DMS53 treated with DMSO at 0.1 percent for 48 hours (cell line): ENCODE measurements around the gene TNS1.

ENCODE experiments used
- DNase-seq: peaks from one replicate; lab custom pipeline; 2025; ENCODE audit not compliant: unreplicated experiment; lab: John Stamatoyannopoulos, UW

The TNS1 gene

DNA sequence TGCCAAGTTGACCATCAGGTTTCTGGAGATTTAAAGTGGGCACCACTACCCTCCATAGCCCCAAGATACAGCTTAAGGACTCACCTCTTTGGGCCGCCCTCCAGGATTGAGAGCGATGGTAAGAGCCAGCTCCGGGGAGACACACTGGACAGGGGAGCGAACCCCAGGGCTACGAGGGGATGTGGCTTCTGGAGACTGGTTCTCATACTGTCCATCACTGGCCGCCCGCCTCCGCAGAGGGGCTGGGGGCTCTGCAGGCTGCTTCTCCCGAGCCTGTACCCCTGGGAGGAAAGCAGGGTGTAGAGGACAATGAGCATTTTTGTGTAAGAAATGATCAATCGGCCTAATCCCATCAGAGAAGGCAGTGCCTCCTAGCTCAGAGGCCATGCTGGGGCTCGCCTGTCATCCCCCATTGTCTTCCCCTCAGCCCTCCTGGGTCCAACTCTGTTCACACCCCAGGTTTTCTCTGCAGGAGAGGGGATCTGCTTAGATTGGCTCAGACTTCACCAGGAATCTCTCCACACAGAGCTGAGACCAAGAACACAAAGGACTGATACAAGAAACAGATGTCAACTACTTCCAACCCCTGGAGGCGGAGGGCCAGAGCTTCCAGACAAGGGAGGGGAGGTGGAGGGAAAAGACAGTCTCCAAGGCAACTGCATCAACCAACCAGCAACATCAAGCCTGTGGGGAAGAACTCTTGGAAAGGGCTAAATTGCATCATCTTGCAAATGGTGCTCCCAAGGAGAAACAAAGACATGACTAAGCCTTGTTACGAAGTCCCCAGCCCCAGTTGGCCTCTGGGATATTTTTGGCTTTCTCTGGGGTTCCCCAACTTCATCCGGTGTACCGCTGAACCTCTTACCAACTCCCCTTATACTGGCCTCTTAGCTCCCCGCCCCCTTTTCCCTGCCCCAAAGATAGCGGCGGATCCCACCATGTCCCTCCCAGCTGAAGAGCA is 166.6 kb downstream of the TNS1 start:
- no peak for DNase-seq

DNA sequence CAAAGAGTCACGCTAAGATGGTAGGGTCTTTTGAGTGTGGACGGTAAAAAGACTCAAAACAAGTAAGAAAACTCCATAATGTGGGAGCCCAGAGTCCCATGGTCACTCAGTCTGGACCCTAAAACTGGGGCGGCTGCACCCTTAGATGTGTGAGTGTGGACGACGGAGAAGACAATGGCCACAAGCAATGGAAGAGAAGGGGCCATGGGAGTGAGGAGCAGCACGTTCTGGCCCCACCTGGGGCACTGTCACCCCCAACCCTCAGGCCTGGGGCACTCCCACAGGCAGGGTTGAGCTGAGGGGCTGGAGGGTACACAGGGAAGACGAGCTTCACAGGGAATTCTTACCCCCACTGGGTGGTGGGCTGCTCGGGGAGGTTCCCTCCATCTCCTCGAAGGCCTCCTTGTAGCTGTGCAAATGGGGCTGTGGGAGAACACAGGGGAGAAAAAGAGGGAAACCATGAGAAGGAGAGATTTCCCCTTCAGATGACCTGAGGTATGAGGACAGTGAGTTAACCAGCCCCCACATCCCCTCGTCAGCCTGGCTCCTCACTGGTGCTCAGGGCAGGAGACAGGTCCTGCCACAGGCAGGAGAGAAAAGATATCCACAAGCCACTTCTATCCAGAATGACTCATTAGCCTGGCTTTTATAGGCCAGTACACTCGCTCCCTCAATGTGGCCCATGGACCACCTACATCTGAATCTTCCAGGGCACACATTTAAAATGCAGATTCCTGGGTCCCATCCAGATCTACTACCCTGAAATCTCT is 167.9 kb downstream of the TNS1 start:
- DNase-seq = no peak

DNA sequence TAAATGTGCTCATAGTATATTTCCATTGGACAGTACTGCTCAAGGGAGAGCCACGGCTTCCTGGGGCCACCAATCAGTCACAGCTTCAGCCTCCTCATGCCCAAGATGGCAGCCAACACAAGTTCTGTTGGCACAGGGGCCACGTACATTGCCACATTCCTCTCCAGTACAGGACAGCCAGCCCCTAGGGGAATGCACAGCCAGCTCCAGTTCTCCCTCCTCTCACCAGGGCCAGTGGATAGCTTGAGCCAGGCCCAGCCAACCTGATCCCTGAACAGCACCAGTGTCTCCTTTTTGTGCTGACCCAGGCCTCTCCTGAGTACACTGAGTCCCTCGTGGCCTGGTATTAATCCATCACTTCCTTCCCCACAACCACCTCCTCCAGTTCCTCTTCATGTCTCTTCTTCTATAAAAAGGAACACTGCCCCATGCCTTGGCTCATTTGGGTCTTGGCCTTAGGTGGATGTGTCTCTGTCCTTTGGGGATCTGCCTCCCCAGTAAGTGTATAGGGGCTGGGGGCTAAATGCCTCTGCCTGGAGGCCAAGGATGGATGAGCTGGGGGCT is 168.7 kb downstream of the TNS1 start:
- no peak for DNase-seq

DNA sequence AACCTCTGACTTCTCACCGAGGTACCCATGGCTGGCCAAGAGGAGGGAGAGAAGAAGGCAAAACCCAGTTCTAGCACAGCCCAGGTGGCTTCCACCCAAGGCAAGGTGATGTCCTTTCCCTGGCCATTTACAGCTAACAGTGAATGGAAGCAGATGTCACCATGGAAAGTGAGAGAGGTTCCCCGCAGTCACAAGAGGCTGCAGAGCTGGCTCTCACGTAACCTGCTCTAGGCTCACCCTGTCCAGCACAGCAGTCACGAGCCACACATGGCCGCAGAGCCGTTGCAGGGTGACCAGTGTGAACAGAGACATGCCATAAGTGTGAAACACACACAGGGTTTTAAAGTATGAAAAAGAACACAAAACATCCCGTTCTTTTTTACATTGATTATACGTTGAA is 169.4 kb downstream of the TNS1 start:
- DNase-seq = no peak

DNA sequence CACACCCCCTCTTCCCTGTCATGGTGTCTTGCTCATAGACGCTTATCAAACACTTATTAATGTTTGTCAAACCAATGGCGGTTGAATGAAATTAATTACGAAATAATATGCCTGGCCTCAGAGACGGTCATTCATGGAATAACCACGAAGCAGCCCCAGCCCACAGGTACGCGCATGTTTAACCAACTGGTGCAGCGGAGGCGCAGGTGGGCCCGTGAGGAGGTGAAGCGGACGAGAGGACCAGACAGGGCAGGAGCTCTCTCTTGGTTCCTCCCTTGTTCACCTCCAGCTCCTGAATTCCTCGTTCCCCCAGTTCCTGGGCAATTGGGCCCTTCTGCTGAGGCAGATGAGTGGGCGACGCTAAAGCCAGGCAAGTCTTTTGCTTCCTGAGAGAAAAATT is 169.8 kb downstream of the TNS1 start:
- no peak for DNase-seq

DNA sequence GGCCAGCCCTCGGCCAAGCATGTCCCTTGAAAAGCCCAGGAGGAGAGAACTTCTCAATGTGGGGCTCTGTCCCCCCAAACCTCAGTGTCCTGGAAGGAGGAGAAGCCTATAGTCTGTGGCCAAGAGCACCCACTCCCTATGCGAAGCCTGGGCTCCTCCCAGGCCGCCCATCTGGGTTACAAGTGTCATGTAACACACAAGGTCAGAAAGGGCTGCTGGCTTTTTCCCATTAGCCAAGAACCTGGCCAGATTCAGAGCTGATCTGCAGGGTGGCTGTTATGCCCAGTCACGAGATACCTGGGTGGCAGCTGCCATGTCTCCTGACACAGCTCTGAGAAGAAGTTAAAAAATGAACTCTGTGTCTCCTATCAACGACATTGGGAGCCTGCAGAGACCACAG is 170.7 kb downstream of the TNS1 start:
- no peak for DNase-seq

DNA sequence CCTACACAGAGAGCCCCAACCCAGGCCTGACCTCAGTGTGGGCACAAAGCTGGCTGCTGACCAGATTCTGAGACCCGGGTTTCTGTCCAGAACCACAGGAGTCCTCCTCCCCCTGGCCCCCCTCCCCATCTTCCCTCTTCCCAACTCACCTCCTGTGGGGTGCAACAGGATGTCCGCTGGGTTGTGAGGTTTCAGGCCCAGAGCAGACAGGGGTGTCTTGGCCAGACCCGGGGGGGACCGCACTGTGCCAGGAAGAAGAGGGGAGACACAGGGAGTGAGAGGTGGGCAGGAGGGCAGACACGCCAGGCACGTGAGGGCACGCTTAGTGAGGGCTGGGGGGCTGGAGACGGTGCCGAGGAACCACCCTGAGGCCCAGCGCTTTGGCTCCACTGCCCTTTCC is 171.5 kb downstream of the TNS1 start:
- DNase-seq = no peak

DNA sequence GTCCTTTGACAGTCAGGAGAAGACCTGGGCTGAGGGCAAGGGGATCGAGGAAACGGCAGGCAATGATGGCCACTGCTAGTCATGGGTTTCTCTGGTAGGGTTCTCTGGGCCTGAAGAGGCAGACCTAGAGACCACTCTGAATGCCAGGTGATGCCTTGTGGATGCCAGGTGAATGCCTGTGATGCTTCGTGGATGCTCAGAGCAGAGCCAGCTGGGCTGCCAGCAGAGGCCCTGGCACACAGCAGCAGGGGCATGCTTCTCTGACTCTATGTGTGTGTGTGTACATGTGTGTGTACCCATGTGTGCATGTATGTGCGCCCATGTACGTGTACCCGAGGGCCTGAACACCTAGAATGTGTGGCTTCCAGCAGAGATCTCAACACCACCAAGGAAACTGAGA is 172.0 kb downstream of the TNS1 start:
- DNase-seq = no peak

DNA sequence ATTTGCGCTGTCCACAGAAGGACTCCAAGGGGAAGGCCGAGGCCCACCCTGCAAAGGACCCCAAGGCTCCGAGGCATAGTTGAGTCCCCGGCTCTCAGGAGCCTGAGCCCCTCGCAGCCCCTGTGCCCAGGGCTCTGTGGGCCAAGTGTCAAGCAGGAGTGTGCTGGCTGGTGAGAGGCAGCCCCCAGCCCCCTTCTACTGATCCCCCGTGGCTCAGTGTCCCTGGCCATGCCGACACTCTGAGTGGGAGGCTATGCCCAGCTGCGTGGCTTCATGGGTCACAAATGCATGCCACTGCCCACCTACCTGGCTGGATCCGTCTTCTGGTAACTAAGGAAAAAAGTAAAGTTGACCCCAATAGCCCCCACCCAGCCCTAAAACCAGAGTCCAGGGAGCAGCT is 172.7 kb downstream of the TNS1 start:
- no peak for DNase-seq

DNA sequence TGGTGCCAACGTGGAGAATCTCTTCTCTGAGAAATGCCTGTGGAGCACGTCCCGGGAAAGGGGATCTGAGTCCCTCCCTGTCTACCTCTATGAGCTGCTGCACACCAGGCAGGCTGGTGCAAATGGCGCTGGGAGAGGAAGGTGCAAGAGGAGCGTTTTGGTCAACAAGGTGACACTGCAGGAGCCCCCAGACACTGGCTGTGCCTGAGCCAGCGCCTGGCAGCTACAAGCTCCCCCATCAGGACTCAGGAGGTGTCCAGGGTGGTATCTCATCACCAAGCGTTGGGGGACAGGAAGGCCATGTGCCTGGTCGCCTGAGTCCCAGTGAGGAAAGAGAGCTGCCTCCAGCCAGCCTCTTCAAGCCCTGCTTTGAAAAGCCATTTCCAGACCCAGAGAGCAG is 173.4 kb downstream of the TNS1 start:
- no peak for DNase-seq

DNA sequence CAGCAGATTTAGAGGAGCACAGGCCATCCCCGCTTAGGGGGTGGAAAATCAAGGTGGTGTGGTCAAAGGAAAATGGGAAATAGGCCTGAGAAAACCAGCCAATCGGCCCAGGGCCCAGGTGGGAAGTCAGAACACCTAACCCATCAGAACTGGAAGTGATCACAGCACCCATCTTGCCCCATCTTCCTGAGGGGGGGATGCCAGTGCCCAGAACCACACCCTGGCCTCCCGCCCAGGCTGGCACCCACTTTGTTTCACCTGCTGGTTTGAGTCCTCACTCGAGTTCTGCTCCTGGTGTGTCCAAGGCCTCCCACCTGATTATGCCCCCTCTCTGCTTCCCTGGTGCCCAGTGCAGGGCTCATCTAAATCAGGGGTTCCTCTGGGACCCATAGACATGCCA is 174.5 kb downstream of the TNS1 start:
- DNase-seq = no peak

DNA sequence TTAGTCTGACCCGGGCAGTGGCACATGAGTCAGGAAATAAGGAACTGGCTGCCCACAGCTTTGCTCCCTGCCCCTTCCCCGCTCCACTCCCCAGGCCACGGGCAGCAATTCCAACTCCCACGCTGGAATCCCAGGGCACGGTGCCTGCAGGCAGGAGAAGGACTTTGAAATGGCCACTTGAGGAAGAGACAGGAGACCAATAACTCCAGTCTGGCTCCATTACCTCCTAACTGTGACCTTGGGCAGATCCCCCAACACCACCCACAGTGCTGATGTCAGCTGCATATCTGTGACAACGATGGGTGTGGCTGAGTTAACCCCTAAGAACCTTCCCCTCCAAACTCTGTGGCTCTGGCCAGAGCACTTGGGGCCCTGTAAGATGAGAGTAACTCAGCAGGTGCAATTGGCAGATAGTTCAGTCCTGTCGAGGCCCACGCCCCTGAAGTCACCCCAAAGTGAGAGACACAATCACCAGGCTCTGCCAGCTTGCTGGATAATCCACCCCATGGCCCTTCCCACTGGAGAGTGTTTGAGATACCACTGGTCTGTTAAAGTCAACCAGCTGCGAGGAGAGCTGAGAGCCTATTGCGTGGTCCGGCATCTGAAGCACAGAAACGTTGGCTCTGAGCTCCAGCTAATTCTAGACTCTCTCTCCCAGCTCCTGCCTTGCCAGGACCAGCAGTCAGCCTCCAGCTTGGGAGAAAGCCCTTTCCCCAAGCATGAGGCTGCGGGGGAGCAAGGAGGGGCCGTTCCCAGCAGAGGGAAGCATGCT is 175.2 kb downstream of the TNS1 start:
- DNase-seq = no peak

DNA sequence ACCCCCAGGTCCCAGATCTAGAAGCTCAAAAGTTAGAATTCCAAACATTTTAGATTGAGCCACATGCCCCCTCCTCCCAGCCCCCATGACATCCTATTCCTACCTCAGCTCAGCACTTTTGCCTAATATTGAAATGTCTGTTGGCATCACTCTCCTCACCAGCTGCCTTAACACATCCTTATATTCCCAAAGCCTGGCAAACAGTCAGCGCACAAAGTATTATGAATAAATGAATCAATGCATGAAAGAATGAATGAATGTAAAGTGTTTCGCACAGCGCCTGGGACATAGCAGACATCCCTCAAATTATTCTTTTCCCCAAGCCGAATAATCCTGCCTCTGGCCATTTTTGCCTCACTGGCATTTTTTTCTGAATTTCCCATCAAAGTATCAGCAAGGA is 175.8 kb downstream of the TNS1 start:
- DNase-seq = no peak

DNA sequence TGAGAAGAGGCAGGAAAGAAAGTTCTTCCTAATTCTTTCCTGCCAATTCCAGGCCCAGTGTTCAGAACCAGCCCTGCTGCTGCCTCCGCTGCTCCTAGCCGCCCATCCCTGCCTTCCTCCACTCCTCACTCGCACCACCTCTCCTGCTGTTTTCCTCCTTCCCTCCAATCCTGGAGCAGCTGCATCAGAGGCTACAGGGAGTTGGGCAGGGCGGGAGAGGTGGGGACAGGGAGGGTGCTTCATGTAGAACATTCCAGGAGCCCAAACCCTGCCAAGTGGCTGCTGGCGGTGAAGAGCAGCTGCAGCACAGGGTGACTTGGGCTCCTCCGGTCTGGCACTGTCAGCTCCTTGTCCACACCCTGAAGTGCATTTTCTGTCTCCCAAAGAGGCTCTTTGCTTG is 176.3 kb downstream of the TNS1 start:
- no peak for DNase-seq

DNA sequence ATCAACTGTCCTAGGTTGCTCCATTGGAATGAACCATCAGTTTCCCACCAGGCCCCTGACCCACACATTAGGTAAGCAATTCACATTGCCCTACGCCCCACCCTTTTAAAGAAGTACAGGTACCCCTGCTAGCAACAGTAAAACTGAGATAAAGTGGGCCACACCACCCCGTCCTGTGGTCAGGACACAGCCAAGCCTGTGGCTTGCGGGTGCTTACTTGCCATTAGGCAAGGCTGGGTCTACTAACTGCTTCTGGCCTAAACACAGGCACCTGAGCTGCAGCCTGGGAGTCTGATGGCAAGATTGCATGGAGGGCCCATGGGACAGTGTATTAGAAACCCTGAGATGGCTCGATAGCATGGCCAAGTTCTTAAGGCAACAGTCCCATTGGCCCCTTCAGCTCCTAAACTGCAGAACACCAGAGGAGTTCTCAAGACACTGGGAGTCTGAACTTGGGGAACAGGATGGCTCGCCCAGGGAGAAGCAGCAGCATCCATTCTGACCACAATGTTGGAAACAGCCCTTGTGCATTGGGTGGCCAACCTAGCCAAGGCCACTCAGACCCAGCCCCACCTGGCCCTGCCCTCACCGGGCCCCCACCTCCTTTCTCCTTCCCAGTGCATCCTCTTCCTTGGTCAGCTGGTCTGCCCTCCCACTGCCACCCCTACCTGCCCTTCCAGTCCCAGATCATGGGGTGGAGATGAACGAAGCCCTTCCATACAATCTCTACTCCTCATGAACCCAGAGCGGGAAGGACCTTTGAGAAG is 177.1 kb downstream of the TNS1 start:
- DNase-seq = no peak

DNA sequence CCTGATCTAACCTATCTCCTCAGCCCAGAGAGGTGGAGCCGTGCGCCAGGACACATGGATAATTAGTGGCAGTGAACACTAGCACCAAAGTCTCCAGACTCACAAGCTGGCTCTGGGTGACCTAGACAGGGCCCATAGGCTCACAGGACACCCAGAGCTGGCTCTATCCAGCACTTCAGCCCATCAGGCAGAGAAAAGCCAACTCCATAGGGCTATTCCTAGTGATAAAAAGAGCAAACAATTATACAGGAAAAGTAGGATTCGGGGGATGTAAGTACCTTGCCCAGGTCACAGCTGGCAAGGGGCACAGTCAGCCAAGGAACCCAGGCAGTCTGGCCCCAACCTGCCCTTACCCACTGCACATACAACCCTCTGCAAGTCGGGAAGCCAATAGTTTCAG is 178.6 kb downstream of the TNS1 start:
- no peak for DNase-seq

DNA sequence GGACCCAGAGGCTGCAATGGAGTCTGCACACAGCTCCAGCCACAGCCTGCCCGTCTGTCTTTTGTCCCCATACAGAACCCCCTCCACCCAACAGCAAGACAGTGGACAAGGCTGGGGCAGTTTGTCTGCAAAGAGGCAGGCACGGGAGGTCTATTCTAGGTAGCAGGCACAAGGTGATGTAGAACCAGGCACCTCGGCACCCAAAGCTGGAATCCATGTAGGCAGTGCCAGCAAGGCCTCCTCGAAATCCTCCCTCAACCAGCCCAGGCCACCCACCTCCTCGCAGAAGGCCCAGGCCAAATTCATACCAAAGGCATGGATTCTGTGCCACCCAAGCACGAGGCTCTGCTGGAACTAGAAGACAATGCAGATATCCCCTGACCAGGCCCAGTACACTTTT is 179.2 kb downstream of the TNS1 start:
- no peak for DNase-seq

DNA sequence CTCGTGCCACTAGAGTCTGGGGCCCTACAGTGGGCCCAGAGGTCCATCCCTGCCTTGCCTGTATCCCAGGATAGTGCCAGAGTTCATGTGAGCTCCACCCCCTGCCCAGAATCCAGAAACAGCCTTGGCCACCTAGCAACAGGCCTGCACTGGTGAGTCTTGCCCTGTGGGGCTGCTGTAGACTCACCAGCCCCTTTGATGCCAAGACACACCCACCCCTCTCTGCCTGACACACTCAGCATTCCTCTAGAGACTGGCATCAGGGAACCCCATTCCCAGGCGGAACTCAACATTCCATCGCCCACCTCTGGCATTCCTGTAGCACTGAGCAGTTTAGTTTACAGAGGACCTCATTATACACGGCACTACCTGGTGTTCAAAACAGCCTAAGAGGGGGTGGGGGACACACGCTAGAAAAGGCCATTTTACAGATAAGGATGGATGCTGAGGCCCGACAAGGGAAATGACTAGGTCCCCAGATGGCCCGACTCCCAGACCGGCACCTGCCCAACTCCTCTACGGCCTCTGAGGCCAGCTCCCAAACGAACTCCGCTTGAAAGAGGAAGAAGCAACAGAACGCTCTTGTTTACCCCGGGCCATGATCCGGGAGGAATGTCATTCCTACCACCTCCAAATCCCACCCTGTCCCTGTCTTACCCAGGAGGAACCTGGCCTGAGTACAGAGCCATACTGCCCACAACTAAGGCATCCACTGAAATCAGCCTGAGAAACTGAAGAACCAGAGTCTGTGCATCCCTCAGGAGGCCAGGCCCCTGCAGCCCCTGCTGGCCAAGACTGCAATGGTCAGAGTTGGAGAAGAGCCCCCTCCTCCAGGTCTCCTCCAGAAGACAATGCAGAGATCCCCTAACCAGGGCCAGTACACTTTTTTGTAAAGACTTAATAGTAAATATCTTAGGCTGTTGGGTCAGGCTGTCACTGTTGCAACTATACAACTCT is 180.2 kb downstream of the TNS1 start:
- no peak for DNase-seq

DNA sequence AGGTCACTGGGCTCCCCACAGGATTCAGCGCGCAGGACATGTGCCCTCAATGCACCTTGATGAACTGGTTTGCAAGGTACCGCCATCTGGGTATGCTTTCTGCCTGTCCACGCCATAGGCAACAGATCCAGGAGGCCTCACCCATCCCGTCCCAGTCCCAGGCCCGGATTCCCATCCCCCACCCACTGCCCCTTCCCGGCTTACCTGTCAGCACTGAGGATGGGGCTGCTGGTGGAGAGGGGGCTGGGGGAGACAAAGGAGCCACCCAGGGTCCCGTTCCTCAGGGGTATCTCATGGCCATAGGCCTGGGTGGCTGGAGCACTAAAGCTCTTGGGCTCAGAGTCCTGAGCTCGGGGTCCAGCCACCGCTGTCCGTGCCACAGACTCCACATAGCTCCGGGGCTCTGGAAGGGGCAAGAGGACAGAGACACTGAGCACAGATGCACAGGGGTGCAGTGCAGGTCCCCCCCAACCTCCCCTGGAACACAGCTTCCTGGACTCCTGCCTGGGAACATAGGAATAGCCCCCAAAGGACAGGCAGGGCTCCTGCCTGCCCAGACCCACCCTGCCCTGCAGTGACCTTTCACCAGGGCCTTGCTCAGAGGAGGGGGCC is 181.2 kb downstream of the TNS1 start:
- no peak for DNase-seq
